WTC11 (cell line): Measurements from ENCODE around the gene PCBP3.

ENCODE experiments used
- CREB1 ChIP-seq: sonication (generic); formaldehyde crosslinking; IDR thresholded peaks from 2 replicates; pipeline ENCODE4 v1.8.0; 2023; ENCODE audit warnings: mild to moderate bottlenecking, missing genetic modification reagents
- CTCF ChIP-seq: fragments of 200-600 bp; IDR thresholded peaks from 2 replicates; pipeline ENCODE4 v1.8.0; 2022; ENCODE audit warnings: antibody characterized with exemption
- NR3C1 ChIP-seq: sonication (generic); formaldehyde crosslinking; conservative IDR thresholded peaks from 2 replicates; pipeline ENCODE4 v1.8.1; 2023; ENCODE audit warnings: low read depth, mild to moderate bottlenecking, missing genetic modification reagents
- OVOL2 ChIP-seq: fragments of 250-450 bp; sonication (Bioruptor Pico); IDR thresholded peaks from 2 replicates; pipeline ENCODE4 v1.9.0; 2021; ENCODE audit warnings: mild to moderate bottlenecking, borderline replicate concordance
- RELA ChIP-seq: sonication (generic); formaldehyde crosslinking; IDR thresholded peaks from 2 replicates; pipeline ENCODE4 v1.8.1; 2022; ENCODE audit warnings: missing genetic modification reagents, mild to moderate bottlenecking, borderline replicate concordance
- STAT6 ChIP-seq: sonication (generic); formaldehyde crosslinking; conservative IDR thresholded peaks from 2 replicates; pipeline ENCODE4 v1.8.1; 2023; ENCODE audit warnings: mild to moderate bottlenecking, low read depth, missing genetic modification reagents, moderate library complexity
- TP53 ChIP-seq: sonication (generic); formaldehyde crosslinking; IDR thresholded peaks from 2 replicates; pipeline ENCODE4 v1.8.1; 2023; ENCODE audit warnings: mild to moderate bottlenecking, missing genetic modification reagents
- ZNF532 ChIP-seq: fragments of 250-450 bp; sonication (Bioruptor Pico); IDR thresholded peaks from 2 replicates; pipeline ENCODE4 v1.9.0; 2021; ENCODE audit warnings: mild to moderate bottlenecking, borderline replicate concordance
- TF ChIP-seq, protein P1 (sequence below): sonication (generic); formaldehyde crosslinking; IDR thresholded peaks from 2 replicates; pipeline ENCODE4 v1.8.0; 2022; ENCODE audit warnings: mild to moderate bottlenecking, missing genetic modification reagents

DNA sequence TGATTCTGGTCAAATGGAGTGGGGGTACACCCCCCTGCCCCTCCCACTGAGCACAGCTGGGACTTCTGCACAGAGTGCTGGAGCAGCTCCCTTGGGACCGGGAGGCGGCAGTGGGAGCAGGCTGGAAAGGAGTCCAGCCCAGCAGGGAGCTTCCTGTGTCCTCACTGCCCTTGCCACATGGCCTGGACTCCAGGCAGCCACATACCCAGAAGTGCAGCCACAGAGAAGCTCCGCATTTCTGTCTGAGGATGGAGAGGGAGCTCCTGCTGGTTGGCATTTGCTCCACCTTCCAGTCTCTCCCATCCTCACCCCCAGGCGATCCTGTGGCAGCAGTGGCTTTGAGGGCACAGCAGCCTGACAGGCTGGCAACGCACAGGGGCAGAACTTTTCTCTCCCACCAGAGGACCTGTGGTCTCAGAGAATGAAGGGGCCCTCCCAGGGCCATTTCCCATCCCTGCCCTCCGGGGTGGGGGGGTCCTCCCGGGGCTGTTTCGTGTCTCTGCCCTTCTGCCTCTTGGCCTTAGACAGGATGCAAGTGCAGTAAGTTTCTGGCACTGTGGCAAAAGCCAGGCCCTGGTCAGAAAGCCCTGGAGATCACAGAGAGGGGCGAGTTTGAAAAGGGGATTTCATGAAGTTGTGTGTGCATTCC lies 234.4 kb downstream of the PCBP3 start:
- no peak for TF ChIP-seq OVOL2 (CRISPR knock-in tag)
- TF ChIP-seq TP53, result no peak
- TF ChIP-seq CTCF, result no peak
- TF ChIP-seq ZNF532, result no peak
- TF ChIP-seq STAT6 (CRISPR knock-in tag), result no peak
- no peak for TF ChIP-seq CREB1 (CRISPR knock-in tag)
- TF ChIP-seq, protein P1, sequence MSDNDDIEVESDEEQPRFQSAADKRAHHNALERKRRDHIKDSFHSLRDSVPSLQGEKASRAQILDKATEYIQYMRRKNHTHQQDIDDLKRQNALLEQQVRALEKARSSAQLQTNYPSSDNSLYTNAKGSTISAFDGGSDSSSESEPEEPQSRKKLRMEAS (CRISPR knock-in tag), result no peak
- TF ChIP-seq NR3C1 (CRISPR knock-in tag), result no peak
- no peak for TF ChIP-seq RELA (CRISPR knock-in tag)
